HG02870 (cell line): Measurements from ENCODE around the gene KCNJ12.
"Not testable (repeated sequence)": the region's sequence is repeated elsewhere in the genome, so short reads cannot be mapped to it uniquely, and the experiment has no call there.

Source experiments
- ATAC-seq: cut with Tn5 transposase; IDR thresholded peaks from one replicate; pipeline ENCODE4 v1.9.1; 2021; ENCODE audit warnings: mild to moderate bottlenecking, moderate library complexity; ENCODE audit not compliant: unreplicated experiment

Gene KCNJ12

DNA sequence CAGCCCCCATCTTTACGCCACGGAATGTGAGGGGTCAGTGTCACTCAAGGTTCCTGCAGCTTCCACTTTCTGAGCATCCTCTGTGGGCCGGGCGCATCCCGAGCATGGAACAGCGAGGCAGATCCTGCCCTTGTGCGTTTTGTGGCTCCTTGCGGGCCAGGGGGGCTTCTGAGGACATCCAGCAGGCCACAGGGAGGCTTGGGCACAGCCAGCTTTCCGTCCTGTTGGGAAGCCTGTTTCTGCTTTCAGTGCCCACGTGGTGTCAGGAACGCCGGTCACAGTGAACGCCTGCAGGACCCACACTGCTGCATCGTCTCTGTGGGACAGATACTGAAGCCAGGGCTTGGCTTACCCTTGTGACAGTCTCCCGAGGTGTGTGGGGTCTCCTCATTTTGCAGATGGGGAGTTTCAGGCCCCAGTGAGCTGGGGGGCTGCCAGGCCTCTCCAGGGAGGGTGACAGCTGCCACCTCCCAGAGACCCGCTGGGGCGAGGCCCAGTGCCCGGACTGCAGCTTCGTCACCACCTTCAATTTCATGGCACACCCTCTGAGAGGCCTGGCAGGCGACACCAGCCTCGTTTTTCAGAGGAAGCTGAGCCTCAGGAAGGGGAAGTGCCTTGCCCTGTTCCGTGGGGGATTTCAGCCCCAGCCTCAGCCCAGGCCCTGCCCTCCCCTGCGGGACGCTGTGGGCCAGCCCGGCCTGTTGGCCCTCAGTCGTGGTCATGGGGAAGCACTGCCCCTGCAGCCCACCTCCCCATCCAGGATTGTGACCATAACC is 29.0 kb downstream of the KCNJ12 start:
- ATAC-seq = not testable (repeated sequence)

DNA sequence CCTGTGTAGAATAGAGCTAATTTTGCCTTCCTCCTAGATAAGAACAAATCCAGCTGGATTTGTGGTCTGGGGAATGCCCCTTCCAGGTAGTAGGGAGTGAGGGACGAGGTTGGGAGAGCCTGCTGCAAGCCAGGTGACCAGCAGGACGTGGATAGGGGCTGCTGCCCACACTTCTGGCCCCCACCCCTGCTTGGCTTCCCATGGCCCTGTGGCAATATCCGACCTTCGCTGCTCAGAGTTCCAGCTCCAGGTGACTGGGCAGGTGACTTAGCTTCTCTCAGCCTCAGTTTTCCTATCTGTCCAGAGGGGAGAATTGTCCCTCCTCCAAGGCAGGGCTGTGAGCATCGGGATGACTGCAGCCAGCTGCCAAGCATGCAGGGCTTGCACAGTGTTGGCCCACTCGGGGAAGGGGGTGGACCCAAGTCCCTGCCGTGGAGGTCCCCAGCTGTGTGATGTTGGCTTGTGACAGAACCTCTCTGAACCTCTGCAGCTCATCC is 29.8 kb downstream of the KCNJ12 start:
- ATAC-seq = not testable (repeated sequence)

DNA sequence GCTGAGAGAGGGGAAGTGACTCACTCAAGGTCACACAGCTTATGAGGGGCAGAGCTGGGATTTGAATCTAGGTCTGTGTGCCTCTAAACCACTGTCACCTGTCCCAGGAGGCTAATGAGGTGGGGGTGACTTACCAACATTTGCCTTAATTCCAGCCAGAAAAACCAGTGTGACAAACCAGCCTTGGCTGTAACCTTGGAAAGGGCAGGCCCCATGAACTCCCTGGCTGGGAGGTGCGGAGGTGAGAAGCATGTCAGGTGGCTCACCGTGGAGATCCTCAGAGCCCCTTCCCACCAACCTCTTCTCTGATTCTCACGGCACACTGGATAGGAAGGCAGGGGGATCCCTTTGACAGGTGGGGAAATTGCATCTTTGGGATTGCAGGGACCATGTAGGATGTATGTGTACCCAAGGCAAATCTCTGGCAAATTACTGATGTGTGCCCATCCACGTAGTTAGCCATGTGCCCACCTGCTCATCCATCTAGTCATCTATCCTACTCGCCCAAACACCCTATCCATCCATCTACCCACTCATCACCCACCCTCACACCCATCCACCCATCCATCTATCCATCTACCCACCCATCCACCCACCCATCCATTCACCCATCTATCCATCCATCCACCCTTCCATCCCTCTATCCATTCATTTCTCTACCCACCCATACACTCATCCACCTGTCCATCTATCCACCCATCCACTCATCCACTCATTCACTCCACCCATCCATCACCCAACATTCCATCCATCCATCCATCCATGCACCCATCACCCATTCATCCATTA is 30.7 kb downstream of the KCNJ12 start:
- not testable (repeated sequence) for ATAC-seq

DNA sequence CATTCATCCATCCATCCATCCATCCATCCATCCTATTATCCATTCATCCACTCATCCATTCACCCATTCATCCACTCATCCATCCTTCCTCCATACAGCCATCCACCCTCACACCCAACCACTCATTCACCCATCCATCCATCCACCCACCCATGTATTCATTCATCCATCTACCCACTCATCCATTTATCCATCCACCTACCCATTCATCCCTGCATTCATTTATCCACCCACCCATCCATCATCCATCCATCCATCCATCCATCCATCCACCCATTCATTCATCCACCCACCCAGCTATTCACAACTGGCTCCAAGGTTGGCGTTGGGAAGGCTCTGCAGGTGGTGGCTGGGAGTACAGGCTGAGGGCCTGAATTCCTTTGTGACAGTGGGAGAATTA is 31.6 kb downstream of the KCNJ12 start:
- not testable (repeated sequence) for ATAC-seq

DNA sequence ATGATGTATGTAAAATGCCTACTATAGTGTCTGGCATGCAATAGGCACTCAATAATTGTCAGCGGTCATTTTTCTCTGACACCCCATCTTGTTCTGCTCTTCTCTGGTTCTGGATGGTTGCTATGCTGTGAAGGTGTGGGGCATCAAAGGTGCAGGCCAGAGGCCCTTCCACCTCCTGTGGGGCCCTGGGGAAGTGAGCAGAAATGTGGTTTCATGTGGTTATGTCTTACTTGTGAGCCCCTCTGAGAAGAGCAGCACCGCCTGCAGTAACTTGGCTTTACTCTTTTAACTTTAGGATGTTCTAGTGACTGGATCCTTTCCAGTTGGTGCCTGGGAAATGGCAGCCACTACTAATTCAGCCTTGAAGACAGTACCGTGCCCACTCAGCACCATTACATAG is 32.1 kb downstream of the KCNJ12 start:
- ATAC-seq = not testable (repeated sequence)

DNA sequence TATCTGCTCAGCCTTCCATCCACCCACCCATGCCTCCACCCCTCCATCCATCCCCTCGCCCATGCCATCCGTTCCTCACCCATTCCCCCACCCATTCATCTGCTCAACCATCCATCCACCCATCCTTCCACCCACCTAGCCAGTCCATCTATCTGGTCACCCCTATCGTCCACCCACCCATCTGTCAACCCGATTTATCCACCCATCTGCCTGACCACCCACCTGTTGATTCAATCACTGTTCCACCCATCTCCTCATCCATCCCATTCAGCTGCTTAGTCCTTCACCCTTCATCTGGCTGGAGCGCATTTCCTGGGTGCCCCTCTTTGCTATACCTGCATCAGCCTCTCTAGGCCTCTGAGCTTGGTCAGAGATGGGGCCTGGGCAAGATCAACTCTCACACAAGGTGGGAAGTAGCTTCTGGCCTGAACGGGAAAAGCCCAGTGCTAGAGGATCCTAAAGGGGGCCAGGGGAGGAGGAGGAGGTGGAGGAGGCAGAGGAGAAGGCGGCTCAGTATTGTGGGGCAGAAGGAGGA is 32.7 kb downstream of the KCNJ12 start:
- ATAC-seq = not testable (repeated sequence)

DNA sequence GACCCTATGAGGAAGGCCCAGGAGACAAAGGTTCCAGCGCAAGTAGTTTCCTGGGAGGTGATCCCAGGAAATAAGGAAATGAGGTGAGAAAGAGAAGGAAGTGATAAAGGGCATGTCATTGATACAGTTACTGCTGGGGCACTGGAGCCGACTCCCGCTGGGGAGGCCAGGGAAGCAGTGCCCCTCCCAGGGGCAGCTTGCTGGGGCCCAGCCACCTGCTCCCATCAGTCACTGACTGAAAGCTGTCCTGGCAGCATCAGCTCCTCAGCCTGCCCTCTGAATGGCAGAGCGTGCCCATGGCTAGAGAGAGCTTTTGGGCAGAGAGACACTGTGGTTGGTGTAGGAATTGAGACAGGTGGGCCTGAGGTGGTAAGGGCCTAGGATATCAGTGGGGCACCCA is 33.2 kb downstream of the KCNJ12 start:
- ATAC-seq = not testable (repeated sequence)

DNA sequence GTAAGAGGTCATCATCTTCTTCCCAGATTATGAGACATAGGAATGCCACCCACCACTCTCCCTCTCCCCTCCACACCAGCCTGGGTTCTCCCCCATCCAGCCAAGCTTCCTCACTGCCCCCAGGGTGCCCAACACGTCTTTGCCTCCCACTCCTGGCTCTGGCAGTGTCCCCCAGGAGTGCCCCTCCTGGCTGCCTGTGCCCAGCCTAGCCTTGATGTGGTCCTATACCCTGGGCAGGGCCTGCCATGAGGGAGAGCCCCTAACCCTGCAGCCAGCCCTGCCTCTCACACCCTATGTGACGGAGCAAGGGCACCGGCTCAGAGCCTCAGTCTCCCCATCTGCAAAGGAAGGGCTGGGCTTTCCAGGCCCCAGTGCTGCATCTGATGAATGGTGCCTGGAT is 33.8 kb downstream of the KCNJ12 start:
- not testable (repeated sequence) for ATAC-seq

DNA sequence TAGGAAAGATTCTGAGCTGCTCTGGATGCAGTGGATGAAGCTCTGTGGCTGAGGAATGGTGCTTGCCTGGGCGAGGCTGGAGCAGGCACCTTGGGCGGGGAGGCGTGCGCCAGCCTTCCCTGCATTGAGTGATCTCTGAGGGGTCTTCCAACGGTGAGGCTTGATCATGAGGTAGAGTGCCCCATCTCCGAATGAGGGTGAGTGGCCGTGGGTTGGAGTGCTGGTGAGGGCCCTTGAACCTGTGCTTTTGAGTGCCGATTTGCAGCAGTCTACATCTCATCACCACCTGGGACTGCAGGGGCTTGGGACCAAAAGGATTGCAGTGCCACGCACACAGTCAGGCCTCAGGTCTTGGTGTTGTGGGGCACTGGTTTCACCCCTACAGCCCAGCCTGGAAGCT is 34.2 kb downstream of the KCNJ12 start:
- not testable (repeated sequence) for ATAC-seq

DNA sequence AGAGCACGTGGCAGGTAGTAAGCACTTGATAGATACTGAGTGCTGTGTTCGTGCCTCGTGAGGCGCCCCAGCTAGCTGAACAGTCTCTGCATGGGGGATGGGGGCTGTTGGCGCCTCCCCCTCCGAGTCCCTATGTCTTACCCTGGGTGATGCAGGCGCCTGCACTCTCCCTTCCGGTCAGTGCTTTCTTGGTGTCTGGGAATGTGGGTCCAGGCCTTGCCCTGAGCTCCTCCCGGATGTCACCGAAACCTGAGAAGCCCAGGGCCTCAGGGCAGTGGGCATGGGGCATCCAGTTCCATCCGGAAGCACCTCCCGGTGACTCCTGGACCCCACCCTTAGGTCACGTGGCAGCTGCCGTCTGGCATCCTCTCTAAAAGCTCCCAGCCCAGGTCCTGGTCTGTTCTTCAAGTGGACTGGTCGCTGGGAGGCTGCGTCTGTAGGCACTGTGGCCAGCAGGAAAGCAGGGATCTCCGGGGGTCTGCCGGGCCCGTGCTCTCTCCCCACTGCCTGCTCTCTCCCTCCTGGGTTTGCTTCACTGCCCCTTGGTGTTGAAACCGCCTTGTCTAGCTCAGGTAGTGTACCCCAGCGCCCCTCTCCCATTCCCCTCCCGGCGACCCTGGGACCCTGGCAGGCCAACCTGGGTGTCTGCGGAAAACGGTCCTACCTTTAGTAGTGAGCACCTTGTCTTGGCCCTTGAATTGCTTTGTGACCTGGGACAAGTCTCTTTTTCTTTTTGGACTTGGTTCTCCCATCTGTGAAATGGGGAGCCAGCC is 34.9 kb downstream of the KCNJ12 start:
- not testable (repeated sequence) for ATAC-seq

DNA sequence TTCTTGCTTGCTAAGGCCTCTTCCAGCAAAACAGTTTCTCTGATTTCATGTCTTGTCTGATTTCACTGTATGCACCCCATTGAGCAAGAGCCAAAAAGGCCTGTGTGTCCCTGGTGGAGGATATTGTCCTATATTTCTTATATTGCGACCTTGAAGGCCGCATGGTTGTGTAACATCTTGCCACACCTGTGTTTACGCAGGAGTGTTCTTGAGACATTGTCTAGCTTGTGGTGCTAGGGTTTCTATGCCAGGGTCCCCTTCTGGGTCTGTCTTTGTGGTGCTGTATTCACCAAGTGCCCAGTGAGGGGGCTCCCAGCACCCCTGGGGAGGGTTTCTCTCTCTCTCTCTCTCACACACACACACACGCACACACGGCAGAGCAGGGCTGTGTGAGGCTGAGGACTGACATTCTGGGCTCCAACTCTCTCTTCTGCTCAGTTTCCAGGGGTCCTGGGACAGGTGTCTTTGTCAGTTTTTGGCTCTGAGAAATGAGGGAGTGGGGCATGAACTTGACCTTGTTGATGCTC is 35.6 kb downstream of the KCNJ12 start:
- not testable (repeated sequence) for ATAC-seq

DNA sequence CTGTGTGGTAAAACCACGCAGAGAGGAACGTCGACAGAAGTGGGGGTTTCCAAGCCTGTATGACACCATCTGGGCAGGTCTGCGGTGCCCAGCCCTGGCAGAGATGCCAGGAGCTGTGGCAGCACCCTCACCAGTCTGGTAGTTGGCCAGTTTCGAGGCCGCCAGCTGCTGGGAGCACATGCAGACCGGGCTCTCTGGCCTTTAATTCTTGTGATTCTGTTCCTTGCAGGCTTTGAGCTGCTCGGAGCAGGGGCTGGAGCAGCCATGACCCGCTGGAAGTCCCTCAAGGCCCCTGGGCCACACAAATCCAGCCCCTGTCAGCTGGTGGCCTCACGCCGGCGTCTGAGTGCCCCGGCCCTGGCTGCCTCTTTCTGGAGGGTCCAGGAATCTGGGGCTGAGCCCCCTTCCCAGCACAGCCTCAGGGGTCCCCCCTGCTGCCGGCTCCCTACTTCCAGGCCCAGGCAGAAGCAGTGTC is 36.1 kb downstream of the KCNJ12 start:
- ATAC-seq = not testable (repeated sequence)

DNA sequence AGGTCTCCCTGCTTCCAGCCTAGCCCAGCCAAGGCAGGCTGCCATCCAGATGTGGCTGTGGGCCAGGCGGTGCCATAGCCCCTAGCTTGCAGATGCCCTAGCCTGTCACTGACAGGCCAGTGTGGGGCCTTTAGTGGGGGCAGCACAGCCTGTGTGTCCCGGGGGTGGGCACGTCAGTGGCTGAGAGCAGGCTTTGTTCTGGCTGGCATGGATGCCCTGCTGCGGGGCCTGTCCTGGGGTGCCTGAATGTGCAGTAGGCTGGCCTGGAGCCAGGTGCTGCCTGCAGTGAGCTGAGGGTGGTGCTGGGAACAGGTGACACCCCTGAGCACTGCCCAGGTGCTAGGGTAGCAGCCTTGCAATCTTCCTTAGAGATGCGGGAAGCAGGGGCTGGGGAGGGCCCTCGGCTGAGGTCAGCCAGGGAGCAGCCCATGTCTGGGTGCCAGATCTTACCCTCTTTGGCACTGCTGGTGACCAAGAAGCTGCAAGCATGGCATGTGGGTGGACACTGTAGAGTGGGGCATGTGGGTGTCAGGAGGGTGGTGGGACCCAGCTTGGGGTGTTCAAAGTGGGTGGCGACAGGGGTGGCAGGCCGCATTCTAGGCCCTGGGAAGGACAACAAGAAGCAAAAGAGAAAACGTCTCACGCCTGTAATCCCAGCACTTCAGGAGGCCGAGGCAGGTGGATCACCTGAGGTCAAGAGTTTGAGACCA is 37.6 kb downstream of the KCNJ12 start:
- ATAC-seq = not testable (repeated sequence)

DNA sequence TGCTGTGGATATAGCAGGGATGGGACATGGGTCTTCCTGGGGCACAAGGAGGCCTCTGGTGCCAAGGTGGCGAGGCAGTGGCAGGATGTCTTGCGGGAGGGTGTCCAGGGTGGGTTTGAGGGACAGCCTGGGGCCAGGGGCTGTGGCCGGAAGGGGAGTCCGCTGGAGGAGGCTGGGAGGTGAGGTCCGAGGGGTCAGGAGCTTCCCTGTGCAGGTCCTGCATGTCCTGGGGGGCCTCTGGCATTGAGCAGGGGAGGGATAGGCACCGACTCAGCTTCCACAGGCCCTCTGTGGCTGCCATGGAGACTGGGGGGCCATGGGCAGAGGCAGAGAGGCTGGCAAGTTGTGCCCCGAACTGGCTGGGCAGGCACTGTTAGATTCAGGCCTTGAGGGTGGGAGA is 38.5 kb downstream of the KCNJ12 start:
- not testable (repeated sequence) for ATAC-seq

DNA sequence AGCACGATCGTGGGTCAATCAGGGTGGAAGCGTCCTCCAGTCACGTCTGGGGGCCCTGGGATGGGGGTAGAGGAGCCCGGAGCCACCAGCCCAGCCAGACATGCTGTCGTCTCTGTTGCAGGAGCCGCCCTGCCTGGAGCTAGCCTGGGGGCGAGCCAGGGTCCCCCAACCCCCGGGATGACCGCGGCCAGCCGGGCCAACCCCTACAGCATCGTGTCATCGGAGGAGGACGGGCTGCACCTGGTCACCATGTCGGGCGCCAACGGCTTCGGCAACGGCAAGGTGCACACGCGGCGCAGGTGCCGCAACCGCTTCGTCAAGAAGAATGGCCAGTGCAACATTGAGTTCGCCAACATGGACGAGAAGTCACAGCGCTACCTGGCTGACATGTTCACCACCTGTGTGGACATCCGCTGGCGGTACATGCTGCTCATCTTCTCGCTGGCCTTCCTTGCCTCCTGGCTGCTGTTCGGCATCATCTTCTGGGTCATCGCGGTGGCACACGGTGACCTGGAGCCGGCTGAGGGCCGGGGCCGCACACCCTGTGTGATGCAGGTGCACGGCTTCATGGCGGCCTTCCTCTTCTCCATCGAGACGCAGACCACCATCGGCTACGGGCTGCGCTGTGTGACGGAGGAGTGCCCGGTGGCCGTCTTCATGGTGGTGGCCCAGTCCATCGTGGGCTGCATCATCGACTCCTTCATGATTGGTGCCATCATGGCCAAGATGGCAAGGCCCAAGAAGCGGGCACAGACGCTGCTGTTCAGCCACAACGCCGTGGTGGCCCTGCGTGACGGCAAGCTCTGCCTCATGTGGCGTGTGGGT is 39.2 kb downstream of the KCNJ12 start:
- ATAC-seq = not testable (repeated sequence)

DNA sequence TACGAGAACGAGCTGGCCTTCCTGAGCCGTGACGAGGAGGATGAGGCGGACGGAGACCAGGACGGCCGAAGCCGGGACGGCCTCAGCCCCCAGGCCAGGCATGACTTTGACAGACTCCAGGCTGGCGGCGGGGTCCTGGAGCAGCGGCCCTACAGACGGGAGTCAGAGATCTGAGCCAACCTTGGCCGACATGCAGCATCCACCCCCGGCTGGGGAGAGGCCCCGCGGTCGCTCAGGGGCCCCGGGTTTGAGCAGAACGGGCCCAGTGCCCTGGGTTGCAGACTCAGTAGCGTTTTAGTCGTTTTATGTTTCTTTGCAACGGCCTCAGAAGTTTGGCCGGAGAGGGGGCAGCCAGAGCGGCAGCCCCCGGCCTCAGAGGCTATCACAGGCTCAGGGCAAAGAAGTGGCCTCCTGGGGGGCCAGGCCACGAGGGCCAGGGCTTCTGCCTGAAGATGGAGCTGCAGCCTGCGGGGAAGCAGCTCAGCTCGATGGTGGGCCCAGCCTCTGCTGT is 40.4 kb downstream of the KCNJ12 start:
- not testable (repeated sequence) for ATAC-seq

DNA sequence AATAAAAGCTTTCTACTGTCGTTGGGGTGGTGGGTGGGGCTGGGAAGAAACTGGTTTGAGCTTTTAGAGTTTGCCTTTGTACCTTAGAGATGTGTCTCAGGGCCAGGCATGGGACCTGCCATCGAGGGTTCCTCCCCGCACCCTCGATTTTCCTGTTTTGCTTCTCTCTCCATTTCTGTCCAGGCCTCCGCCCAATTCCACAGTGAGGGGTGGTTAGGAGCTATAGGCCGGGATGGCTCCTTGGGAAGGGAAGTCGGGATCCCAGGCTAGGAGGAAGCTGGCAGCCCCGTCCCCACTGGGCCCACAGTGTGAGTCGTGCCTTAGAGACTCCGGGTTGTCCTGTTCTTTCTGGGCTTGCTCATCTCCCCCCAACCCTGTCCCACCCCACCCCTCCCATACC is 41.2 kb downstream of the KCNJ12 start:
- ATAC-seq = not testable (repeated sequence)

DNA sequence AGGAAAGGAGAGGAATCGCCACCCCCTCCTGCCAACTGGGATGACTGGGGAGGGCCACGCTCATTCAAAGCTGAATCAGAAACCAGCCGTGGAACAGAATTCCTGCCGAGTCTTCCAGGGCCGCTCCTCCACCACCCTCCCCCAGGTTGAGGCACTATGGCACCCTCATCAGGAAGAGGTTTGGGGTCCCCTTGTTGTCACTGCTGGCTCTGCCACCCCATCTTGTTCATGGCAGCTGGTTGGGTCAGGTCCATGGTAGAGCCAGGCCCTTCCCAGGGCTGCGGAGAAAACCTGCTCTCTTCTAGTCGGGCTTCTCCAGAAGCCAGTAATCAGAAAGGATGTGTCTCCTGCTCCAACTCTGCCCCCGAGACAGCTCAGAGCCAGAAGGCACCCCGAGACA is 41.8 kb downstream of the KCNJ12 start:
- ATAC-seq = no peak
